Mucosa of descending colon (tissue), 3 donors: ENCODE results near the gene PADI2. TPM values are rescaled to one million over a fixed set of nuclear protein-coding genes. Genes with fewer than 3 reads are reported as not detected.

ENCODE experiments used
- ATAC-seq: fragments of 200-7000 bp; cut with Tn5 transposase; one replicate; pipeline ENCODE4 v1.9.1; 2020; ENCODE audit warnings: mild to moderate bottlenecking, moderate library complexity
- DNase-seq, 3 donors: peaks; one replicate each; pipeline ENCODE4 v3.0.0-alpha.2; 2020
- H3K36me3 ChIP-seq: fragments of 200-600 bp; one replicate; pipeline ENCODE4 v1.8.0; 2021; ENCODE audit warnings: low read depth, mild to moderate bottlenecking
- H3K4me1 ChIP-seq: fragments of 200-600 bp; one replicate; pipeline ENCODE4 v1.8.0; 2021; ENCODE audit warnings: low read depth, mild to moderate bottlenecking
- H3K4me3 ChIP-seq: fragments of 200-600 bp; one replicate; pipeline ENCODE4 v1.8.0; 2021; ENCODE audit warnings: mild to moderate bottlenecking
- H3K9me3 ChIP-seq: fragments of 200-600 bp; one replicate; pipeline ENCODE4 v1.8.0; 2021; ENCODE audit warnings: mild to moderate bottlenecking
- intact Hi-C, 2 donors: fragments of 100-400 bp; cut with DNase I in 1 of 2; cut with micrococcal nuclease in 1 of 2; formaldehyde crosslinking; loops; one replicate each; pipeline versions ENCODE4 v1.11.0 to v1.11.1; 2022; cut with DNase I, micrococcal nuclease
- total RNA-seq, 3 donors: library from RNA; stranded (reverse); fragmentation: NEBNext Ultra II Directional in 2 of 3; extraction: Animal tissue kit (Norgen Biotek cat#: 25700) in 2 of 3; gene quantifications; one replicate each; pipeline versions ENCODE4 v1.2.1 to v1.2.4, GENCODE V29; 2021 to 2023
- TF ChIP-seq, protein P1 (sequence below): fragments of 200-600 bp; IDR thresholded peaks from one replicate; pipeline ENCODE4 v1.8.0; 2022; ENCODE audit warnings: antibody characterized with exemption, mild to moderate bottlenecking
- donor health status: DM: no; HTN: no; CAD: no; lungs with moderate emphysema.
- donor health status: DM: no; HTN: no; CAD: no.
- donor health status: DM: no; HTN: yes; CAD: no.

PADI2 gene
- total RNA-seq, 3 donors from 2014 or later = 105 to 398 (median 163) TPM

GRCh38 chr1:17061892-17062291 is 57.4 kb downstream of the PADI2 start:
- no peaks in the 10 kb centered on the region for H3K36me3 ChIP-seq
- ATAC-seq (no peak), DNase-seq (no peak)
- intact Hi-C loops = no loop called here
- no peaks in the 10 kb centered on the region for H3K4me1 ChIP-seq
- TF ChIP-seq, protein P1, sequence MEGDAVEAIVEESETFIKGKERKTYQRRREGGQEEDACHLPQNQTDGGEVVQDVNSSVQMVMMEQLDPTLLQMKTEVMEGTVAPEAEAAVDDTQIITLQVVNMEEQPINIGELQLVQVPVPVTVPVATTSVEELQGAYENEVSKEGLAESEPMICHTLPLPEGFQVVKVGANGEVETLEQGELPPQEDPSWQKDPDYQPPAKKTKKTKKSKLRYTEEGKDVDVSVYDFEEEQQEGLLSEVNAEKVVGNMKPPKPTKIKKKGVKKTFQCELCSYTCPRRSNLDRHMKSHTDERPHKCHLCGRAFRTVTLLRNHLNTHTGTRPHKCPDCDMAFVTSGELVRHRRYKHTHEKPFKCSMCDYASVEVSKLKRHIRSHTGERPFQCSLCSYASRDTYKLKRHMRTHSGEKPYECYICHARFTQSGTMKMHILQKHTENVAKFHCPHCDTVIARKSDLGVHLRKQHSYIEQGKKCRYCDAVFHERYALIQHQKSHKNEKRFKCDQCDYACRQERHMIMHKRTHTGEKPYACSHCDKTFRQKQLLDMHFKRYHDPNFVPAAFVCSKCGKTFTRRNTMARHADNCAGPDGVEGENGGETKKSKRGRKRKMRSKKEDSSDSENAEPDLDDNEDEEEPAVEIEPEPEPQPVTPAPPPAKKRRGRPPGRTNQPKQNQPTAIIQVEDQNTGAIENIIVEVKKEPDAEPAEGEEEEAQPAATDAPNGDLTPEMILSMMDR = no peak
- H3K4me3 ChIP-seq = no peak overlapping the region
- peaks cover 5% of the 10 kb centered on the region for H3K9me3 ChIP-seq

DNA sequence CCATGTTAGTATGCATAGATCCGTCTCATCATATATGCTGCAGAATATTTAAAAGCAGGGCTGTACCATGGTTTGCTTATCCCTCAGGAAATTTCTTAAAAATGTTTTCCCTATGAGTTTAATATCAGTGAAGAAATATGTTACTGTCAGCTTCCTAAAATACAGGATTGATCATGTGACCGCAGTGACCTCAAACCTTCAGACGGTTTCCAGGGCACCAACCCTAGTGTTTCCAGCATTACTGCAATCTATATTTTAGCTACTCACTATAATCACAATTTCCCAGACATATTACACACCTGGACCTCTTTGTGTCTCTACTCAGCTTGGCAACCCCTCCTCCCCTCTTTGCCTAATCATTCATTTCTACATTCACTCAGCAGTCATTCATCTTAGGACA is 57.8 kb downstream of the PADI2 start:
- H3K9me3 ChIP-seq = peaks cover 5% of the 10 kb centered on the region
- intact Hi-C loops = no loop called here
- TF ChIP-seq, protein P1 = no peak
- H3K36me3 ChIP-seq = no peaks in the 10 kb centered on the region
- DNase-seq = no peak
- no peaks in the 10 kb centered on the region for H3K4me1 ChIP-seq
- no peak overlapping the region for H3K4me3 ChIP-seq
- ATAC-seq = no peak

DNA sequence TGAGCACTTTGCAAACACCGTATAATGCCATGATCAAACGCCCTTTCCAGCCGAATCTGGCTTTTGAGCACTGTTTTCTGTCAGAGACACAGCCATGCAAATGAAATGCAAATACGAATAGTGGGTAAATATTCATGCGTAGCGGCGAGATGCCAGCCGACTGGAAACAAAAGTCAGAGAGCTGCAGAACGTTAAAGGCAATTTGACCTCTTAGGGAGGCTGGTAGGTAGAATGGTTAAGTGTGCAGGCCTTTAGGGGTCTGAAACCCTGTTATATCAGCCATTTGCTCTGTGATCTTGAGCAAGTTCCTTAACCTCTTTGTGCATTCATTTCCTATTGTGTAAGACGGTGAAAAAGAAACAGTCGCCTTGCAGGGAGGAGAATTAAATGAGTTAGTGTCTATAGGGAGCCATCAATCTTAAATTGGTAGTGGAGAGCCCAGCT is 58.9 kb downstream of the PADI2 start:
- no peak for ATAC-seq
- intact Hi-C loops = no loop called here
- TF ChIP-seq, protein P1 = no peak
- DNase-seq = no peak
- no peak overlapping the region for H3K4me3 ChIP-seq
- peaks cover 5% of the 10 kb centered on the region for H3K9me3 ChIP-seq
- H3K4me1 ChIP-seq = no peaks in the 10 kb centered on the region
- no peaks in the 10 kb centered on the region for H3K36me3 ChIP-seq

DNA sequence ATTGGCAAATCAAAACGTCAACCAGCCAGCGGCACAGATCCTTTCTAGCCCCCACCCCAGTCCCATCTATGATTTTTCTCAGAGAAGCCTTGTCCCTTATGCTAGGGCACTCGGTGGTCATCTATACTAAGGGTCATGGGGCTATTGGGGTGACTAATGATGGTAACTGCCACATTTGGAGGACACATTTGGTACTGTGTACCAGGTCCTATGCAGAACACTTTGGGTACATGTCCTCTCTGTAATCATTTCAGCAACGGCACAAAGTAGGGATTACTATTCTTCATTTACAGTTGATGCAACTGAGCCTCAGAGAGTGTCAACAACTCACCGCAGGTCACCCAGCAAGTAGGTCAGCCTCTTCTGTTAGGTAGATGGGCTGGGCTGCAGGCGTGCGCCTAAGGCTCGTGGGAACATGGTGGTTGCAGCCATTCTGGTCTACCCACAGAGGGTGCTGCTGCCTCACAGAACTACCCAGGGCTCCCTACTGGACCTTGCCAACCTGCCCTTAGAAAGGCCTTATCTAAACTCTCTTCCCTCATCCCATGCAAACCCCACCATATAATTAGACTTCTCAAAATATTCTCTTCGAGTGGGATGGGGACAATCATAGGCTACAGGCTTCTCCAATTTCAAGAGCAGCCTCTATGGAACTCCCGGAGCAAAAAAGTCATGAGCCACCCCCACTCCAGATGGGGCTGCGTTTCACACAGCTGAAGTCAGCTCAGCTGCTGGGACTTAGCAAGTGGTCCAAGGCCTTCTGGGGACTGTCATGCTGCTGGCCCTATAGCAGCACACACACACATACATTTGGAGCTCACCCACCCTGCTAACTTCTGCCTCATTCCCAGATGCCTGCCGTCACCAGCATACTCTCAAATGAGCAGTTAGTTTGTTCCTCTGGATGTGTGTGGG is 59.6 kb downstream of the PADI2 start:
- no peaks in the 10 kb centered on the region for H3K4me1 ChIP-seq
- no peaks in the 10 kb centered on the region for H3K9me3 ChIP-seq
- DNase-seq = peak; percentile 78 to 80 (median 80)
- H3K36me3 ChIP-seq = no peaks in the 10 kb centered on the region
- intact Hi-C loops = no loop called here
- TF ChIP-seq, protein P1 = peak; percentile 50
- peak; percentile 99 for ATAC-seq
- no peak overlapping the region for H3K4me3 ChIP-seq

GRCh38 chr1:17056551-17056950 is 62.7 kb downstream of the PADI2 start:
- DNase-seq = no peak

More at GRCh38 chr1:17056551-17056950, 62.7 kb downstream of the PADI2 start:
- Histone ChIP-seq H3K9me3 (no peaks in the 10 kb centered on the region), H3K4me3 (no peak overlapping the region), H3K36me3 (no peaks in the 10 kb centered on the region), H3K4me1 (peaks cover 19% of the 10 kb centered on the region)
- TF ChIP-seq, protein P1 = no peak
- intact Hi-C loops = no loop called here
- no peak for ATAC-seq
